COLO829 (cell line): ENCODE measurements around the gene MICAL3.

Source experiments
- DNase-seq: peaks from one replicate; pipeline ENCODE4 v3.0.0; 2012; ENCODE audit warnings: low spot score

MICAL3 gene

GRCh38 chr22:17865183-17866055 lies 158.9 kb downstream of the MICAL3 start:
- no peak for DNase-seq

- DNase-seq, result no peak
These were observed 159.8 kb downstream of the MICAL3 start for GRCh38 chr22:17864398-17865182.

- DNase-seq, result no peak
These were observed 161.6 kb downstream of the MICAL3 start for GRCh38 chr22:17862646-17863181.

GRCh38 chr22:17861909-17862308 lies 162.5 kb downstream of the MICAL3 start:
- no peak for DNase-seq

GRCh38 chr22:17860220-17860965 lies 164.0 kb downstream of the MICAL3 start:
- DNase-seq, result no peak

- DNase-seq, result no peak
These were observed 166.3 kb downstream of the MICAL3 start for GRCh38 chr22:17858033-17858432.

GRCh38 chr22:17855572-17856290 lies 168.6 kb downstream of the MICAL3 start:
- no peak for DNase-seq

- no peak for DNase-seq
These were observed 171.3 kb downstream of the MICAL3 start for GRCh38 chr22:17853073-17853472.

GRCh38 chr22:17851759-17852158 lies 172.6 kb downstream of the MICAL3 start:
- no peak for DNase-seq

GRCh38 chr22:17847360-17848078 lies 176.8 kb downstream of the MICAL3 start:
- no peak for DNase-seq

- DNase-seq, result no peak
These were observed 177.9 kb downstream of the MICAL3 start for GRCh38 chr22:17846326-17846992.

GRCh38 chr22:17845790-17846189 lies 178.6 kb downstream of the MICAL3 start:
- no peak for DNase-seq

- DNase-seq, result no peak
These were observed 179.0 kb downstream of the MICAL3 start for GRCh38 chr22:17845327-17845726.

GRCh38 chr22:17844150-17844549 lies 180.2 kb downstream of the MICAL3 start:
- DNase-seq, result no peak

- DNase-seq, result no peak
These were observed 182.0 kb downstream of the MICAL3 start for GRCh38 chr22:17842386-17842785.

GRCh38 chr22:17841836-17842235 lies 182.5 kb downstream of the MICAL3 start:
- no peak for DNase-seq

- DNase-seq, result no peak
These were observed 186.0 kb downstream of the MICAL3 start for GRCh38 chr22:17838180-17838865.

- DNase-seq, result no peak
These were observed 187.2 kb downstream of the MICAL3 start for GRCh38 chr22:17836992-17837742.

GRCh38 chr22:17835256-17835655 lies 189.1 kb downstream of the MICAL3 start:
- DNase-seq, result no peak
